Endothelial cell (in vitro differentiated cells): ENCODE results near the gene TNXB. TPM values are rescaled to one million over a fixed set of nuclear protein-coding genes. Genes with fewer than 3 reads are reported as not detected.

Source experiments
- DNase-seq: peaks from one replicate; pipeline ENCODE4 v3.0.0; 2021; ENCODE audit warnings: low spot score
- H3K27ac Mint-ChIP-seq: one replicate; pipeline ENCODE4 v1.8.0; 2021; ENCODE audit warnings: mixed read lengths, inconsistent platforms; ENCODE audit not compliant: unreplicated experiment
- H3K27me3 Mint-ChIP-seq: one replicate; pipeline ENCODE4 v1.8.0; 2021; ENCODE audit warnings: mild to moderate bottlenecking, moderate library complexity, mixed read lengths, inconsistent platforms; ENCODE audit not compliant: unreplicated experiment
- H3K36me3 Mint-ChIP-seq: one replicate; pipeline ENCODE4 v1.8.0; 2021; ENCODE audit warnings: mild to moderate bottlenecking, low read depth, mixed read lengths, inconsistent platforms; ENCODE audit not compliant: unreplicated experiment
- H3K4me1 Mint-ChIP-seq: one replicate; pipeline ENCODE4 v1.8.0; 2021; ENCODE audit warnings: mild to moderate bottlenecking, mixed read lengths, inconsistent platforms; ENCODE audit not compliant: unreplicated experiment
- H3K4me3 Mint-ChIP-seq: one replicate; pipeline ENCODE4 v1.8.0; 2021; ENCODE audit warnings: mild to moderate bottlenecking, mixed read lengths, inconsistent platforms; ENCODE audit not compliant: unreplicated experiment
- H3K9me3 Mint-ChIP-seq: one replicate; pipeline ENCODE4 v1.8.0; 2021; ENCODE audit warnings: mixed read lengths, inconsistent platforms; ENCODE audit not compliant: unreplicated experiment
- total RNA-seq: library from RNA; stranded (reverse); fragmentation: NEBNext Ultra II Directional; extraction: Animal tissue kit (Norgen Biotek cat#: 25700); gene quantifications from one replicate; pipeline ENCODE4 v1.2.1, GENCODE V29; 2021; ENCODE audit not compliant: unreplicated experiment
- TF ChIP-seq, protein P1 (sequence below): fragments of 200-600 bp; sonication (generic); IDR thresholded peaks from one replicate; pipeline ENCODE4 v1.5.0; 2021; ENCODE audit warnings: antibody characterized with exemption; ENCODE audit not compliant: unreplicated experiment

Gene TNXB
- total RNA-seq, 1 donor from 2014 or later = 7.5 TPM

DNA sequence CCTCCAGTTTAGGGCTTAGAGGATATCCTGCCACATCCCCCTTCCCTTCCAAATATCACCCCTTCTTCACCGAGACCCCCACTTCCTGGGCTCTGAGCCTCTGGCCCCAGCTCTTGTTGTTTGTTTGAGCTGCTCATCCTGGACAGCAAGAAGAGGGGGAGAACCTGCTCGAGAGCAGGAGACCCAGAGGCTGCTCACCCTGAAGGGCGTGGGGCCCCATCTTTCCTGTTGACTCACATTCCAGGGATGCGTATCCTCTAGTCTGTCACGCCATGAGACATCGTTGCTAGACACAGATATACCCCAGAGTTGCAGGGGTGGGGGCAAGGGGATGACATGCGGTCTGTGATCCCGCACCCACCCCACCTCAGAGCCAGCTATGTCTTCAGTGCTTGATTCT is 5.7 kb upstream of the TNXB start:
- Mint-ChIP-seq H3K4me3 (no peak overlapping the region), H3K36me3 (peaks cover 34% of the 10 kb centered on the region), H3K27ac (peak overlapping the region; percentile 70), H3K27me3 (peaks cover 10% of the 10 kb centered on the region), H3K9me3 (no peaks in the 10 kb centered on the region), H3K4me1 (peaks cover 35% of the 10 kb centered on the region)
- TF ChIP-seq, protein P1, sequence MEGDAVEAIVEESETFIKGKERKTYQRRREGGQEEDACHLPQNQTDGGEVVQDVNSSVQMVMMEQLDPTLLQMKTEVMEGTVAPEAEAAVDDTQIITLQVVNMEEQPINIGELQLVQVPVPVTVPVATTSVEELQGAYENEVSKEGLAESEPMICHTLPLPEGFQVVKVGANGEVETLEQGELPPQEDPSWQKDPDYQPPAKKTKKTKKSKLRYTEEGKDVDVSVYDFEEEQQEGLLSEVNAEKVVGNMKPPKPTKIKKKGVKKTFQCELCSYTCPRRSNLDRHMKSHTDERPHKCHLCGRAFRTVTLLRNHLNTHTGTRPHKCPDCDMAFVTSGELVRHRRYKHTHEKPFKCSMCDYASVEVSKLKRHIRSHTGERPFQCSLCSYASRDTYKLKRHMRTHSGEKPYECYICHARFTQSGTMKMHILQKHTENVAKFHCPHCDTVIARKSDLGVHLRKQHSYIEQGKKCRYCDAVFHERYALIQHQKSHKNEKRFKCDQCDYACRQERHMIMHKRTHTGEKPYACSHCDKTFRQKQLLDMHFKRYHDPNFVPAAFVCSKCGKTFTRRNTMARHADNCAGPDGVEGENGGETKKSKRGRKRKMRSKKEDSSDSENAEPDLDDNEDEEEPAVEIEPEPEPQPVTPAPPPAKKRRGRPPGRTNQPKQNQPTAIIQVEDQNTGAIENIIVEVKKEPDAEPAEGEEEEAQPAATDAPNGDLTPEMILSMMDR = no peak
- DNase-seq = no peak

DNA sequence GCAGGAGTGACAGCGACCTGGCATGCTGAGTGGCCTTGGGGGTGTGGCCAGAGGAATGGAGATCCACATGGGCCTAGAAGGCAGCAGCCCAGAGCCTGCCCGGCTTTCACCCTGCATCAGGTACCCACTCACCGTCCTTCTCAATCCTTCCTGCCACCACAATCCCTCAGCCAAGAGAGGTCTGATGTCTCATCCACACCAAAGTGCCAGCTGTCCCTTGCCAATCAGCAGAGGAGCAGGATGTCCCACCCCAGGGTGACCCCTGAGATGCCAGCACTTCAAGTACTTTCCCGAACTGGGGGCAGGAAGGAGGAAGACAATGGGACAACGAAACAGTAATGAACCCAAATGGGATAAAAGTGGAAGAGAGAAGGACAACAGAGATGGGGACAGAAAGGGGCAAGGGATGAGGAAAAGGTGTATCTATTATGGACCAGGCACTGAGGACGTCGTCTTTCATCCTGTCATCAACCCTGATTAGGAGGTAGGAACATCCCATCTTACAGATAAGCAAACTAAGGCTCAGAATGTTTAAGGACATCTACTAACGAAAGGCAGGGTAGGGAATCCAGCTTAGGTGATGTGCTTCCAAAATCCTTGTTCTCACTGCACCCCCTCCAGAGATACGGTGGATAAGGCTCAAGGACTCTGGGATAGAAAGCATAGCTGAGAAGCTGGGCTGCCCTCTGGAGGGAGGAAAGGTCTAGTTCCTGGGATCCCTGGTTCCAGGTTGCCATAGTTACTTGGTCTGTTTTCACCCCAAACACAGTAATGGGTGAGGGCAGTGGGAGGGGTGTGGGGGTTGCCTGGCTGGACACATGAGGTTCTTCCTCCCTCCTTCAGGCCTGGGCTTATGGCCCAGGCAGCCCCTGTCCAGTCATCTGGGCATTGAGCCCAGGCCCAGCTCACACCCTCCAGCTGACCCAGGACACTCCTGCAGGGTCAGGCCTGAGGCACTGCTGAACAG is 4.5 kb upstream of the TNXB start:
- Mint-ChIP-seq H3K9me3 (no peaks in the 10 kb centered on the region), H3K36me3 (peaks cover 26% of the 10 kb centered on the region), H3K27me3 (peaks cover 12% of the 10 kb centered on the region), H3K27ac (peak overlapping the region; percentile 89), H3K4me3 (peak overlapping the region; percentile 47), H3K4me1 (peaks cover 41% of the 10 kb centered on the region)
- DNase-seq = no peak
- TF ChIP-seq, protein P1 = no peak

DNA sequence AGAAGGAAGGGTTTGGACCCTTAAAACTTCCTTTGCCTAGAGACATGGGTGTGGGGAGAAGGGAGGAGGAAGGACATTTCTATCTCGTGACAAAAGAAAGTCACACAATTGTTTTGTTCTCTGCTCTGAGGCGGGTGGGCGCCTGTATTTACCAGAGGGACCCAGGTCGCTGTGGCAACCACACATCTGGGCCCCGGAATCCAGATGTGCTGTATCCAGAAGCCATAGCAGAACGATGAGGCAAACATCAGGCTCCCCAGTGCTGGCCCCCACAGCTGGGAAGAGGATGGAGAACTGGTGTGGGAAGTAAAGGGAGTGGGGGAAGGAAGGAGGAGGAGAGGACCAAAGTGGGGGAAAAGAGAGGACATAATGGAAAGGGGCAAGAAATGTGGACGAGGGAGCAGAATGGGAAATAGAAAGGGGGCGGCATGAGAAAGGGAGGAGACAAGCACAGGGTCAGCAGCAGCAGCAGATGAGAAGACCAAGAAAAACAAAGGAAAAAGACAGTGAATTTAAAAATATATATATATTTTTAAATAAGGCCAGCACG is 3.4 kb upstream of the TNXB start:
- H3K9me3 Mint-ChIP-seq = no peaks in the 10 kb centered on the region
- peak overlapping the region; percentile 70 for H3K4me3 Mint-ChIP-seq
- peaks cover 26% of the 10 kb centered on the region for H3K36me3 Mint-ChIP-seq
- H3K4me1 Mint-ChIP-seq = peaks cover 45% of the 10 kb centered on the region
- TF ChIP-seq, protein P1 = no peak
- no peak for DNase-seq
- peaks cover 15% of the 10 kb centered on the region for H3K27me3 Mint-ChIP-seq
- H3K27ac Mint-ChIP-seq = peak overlapping the region; percentile 45

DNA sequence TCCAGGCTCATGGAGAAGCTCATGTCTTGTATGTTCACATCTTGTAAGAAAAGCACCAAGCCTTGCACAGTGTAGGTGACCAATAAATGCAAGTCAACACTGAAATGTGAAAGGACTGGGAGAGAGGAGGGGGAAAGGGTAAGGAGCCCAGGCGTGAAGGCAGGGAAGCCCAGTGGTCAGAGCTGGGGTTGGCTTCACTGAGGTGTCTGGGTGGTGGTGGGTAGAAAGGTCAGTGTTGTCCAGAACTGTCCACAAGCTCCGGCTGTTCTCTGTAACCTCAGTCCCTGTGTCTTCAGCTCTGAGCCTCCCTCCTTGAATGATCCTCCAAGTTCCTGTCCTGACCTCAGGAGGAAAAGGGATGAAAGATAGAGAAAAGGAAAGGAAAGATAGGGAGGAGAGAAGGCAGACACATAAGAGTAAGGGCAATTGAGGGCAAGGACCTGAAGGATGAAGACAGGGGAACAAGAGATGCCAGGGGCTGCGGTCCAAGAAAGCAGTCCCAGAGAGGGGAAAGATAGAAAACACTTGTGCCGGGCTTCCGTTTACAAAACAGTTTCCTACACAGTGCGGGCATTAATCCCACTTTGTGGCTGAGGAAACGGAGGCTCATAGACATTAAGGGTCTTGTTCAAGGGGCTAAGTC is 2.4 kb upstream of the TNXB start:
- Mint-ChIP-seq H3K36me3 (peaks cover 26% of the 10 kb centered on the region), H3K27ac (peak overlapping the region; percentile 45), H3K4me1 (peaks cover 45% of the 10 kb centered on the region), H3K4me3 (no peak overlapping the region), H3K27me3 (peaks cover 14% of the 10 kb centered on the region), H3K9me3 (no peaks in the 10 kb centered on the region)
- TF ChIP-seq, protein P1 = no peak
- no peak for DNase-seq
